H1 (cell line): Measurements from ENCODE around the gene EDA. TPM values are rescaled to one million over a fixed set of nuclear protein-coding genes. Genes with fewer than 3 reads are reported as not detected.

Experiments used
- CTCF ChIA-PET: fragments of 300-600 bp; sonication (Branson Sonifier 250); formaldehyde crosslinking; loops from one replicate; lab custom pipeline; 2021; ENCODE audit not compliant: partially characterized antibody; lab: Charles Lee
- POLR2A ChIA-PET: fragments of 300-600 bp; sonication (Branson Sonifier 250); formaldehyde crosslinking; loops from one replicate; lab custom pipeline; 2021; ENCODE audit warnings: inconsistent platforms; ENCODE audit not compliant: partially characterized antibody; lab: Charles Lee
- DNase-seq, 2 experiments: peaks; one replicate each; pipeline versions ENCODE4 v3.0.0 to v3.0.0-alpha.2; 2010 to 2022; ENCODE audit warnings: low spot score in 2 of 2, low read depth in 1 of 2, mixed read lengths in 1 of 2
- FAIRE-seq: peaks from 2 replicates; lab custom pipeline; 2011; peaks lifted over from hg19 to GRCh38; lab: Jason Lieb, UNC
- H2AFZ ChIP-seq: 2 replicates; pipeline ENCODE4 v1.8.1; 2012; ENCODE audit warnings: low read length, inconsistent platforms
- H2AK5ac ChIP-seq: 2 replicates; pipeline ENCODE4 v1.6.1; 2013; ENCODE audit warnings: low read depth, low read length
- H2BK120ac ChIP-seq: replicated peaks from 2 replicates; pipeline ENCODE3; 2013; ENCODE audit warnings: low read depth, low read length, inconsistent platforms
- H2BK12ac ChIP-seq: 2 replicates; pipeline ENCODE4 v1.6.1; 2013; ENCODE audit warnings: low read depth, low read length
- H2BK15ac ChIP-seq: 2 replicates; pipeline ENCODE4 v1.6.1; 2013; ENCODE audit warnings: low read length
- H2BK20ac ChIP-seq: 2 replicates; pipeline ENCODE4 v1.6.1; 2013; ENCODE audit warnings: low read length
- H2BK5ac ChIP-seq: 2 replicates; pipeline ENCODE4 v1.6.1; 2013; ENCODE audit warnings: low read depth, low read length
- H3K14ac ChIP-seq: 2 replicates; pipeline ENCODE4 v1.6.1; 2013; ENCODE audit warnings: inconsistent platforms; ENCODE audit not compliant: insufficient read length
- H3K18ac ChIP-seq: 2 replicates; pipeline ENCODE4 v1.6.1; 2013; ENCODE audit warnings: low read length; ENCODE audit errors: extremely low read depth
- H3K23ac ChIP-seq: 2 replicates; pipeline ENCODE4 v1.6.1; 2013; ENCODE audit warnings: inconsistent platforms; ENCODE audit not compliant: insufficient read length
- H3K23me2 ChIP-seq: 2 replicates; pipeline ENCODE4 v1.6.1; 2013; ENCODE audit warnings: low read depth, low read length
- H3K27ac ChIP-seq: 2 replicates; pipeline ENCODE4 v1.6.1; 2011; ENCODE audit warnings: low read depth, low read length, inconsistent platforms
- H3K27me3 ChIP-seq, 4 experiments: replicated peaks in 1 of 4; 1 replicate in 1 of 4; 2 replicates in 3 of 4; pipeline versions ENCODE4 v1.6.1 to v1.8.1; 2011 to 2013; ENCODE audit warnings: low read length in 3 of 4, mild to moderate bottlenecking in 3 of 4, inconsistent platforms in 2 of 4, mixed read lengths in 2 of 4, moderate library complexity in 1 of 4; ENCODE audit not compliant: control insufficient read depth in 3 of 4, insufficient read depth in 3 of 4; ENCODE audit errors: extremely low read depth in 1 of 4
- H3K36me3 ChIP-seq, 4 experiments: 2 replicates each; pipeline versions ENCODE4 v1.6.1 to v1.8.1; 2011 to 2013; ENCODE audit warnings: mild to moderate bottlenecking in 4 of 4, low read length in 3 of 4, moderate library complexity in 2 of 4, control low read depth in 1 of 4, inconsistent platforms in 1 of 4; ENCODE audit not compliant: insufficient read depth in 4 of 4, control insufficient read depth in 2 of 4
- H3K4ac ChIP-seq: replicated peaks from 2 replicates; pipeline ENCODE3; 2013; ENCODE audit warnings: low read length, low read depth, mixed read lengths, inconsistent platforms; ENCODE audit not compliant: insufficient read length
- H3K4me1 ChIP-seq, 4 experiments: replicated peaks in 1 of 4; 1 replicate in 1 of 4; 2 replicates in 3 of 4; pipeline versions ENCODE4 v1.6.1 to v1.8.1; 2011 to 2013; ENCODE audit warnings: low read length in 3 of 4, inconsistent platforms in 2 of 4, mixed read lengths in 1 of 4; ENCODE audit not compliant: insufficient read depth in 4 of 4, control insufficient read depth in 3 of 4
- H3K4me2 ChIP-seq, 2 experiments: 2 replicates each; pipeline versions ENCODE4 v1.6.1 to v1.8.1; 2011 to 2013; ENCODE audit warnings: low read depth in 2 of 2, low read length in 2 of 2, control low read depth in 1 of 2, inconsistent platforms in 1 of 2, mild to moderate bottlenecking in 1 of 2; ENCODE audit not compliant: insufficient read depth in 1 of 2
- H3K4me3 ChIP-seq, 4 experiments: fragments of 200-600, 300-600 bp in 1 of 4; sonication (generic), shearing (Covaris generic), sonication (Bioruptor Twin) in 1 of 4; 2 replicates each; pipeline versions ENCODE4 v1.5.1 to v1.8.1; 2011 to 2016; ENCODE audit warnings: low read length in 4 of 4, low read depth in 3 of 4, control low read depth in 2 of 4, inconsistent platforms in 2 of 4, mild to moderate bottlenecking in 2 of 4, mixed read lengths in 1 of 4, moderate library complexity in 1 of 4; ENCODE audit not compliant: insufficient read depth in 2 of 4; ENCODE audit errors: extremely low read depth in 1 of 4
- H3K56ac ChIP-seq: replicated peaks from 2 replicates; pipeline ENCODE3; 2013; ENCODE audit warnings: low read depth, mild to moderate bottlenecking, mixed read lengths, low read length, inconsistent platforms; ENCODE audit not compliant: insufficient read length
- H3K79me1 ChIP-seq: 2 replicates; pipeline ENCODE4 v1.6.1; 2013; ENCODE audit warnings: low read depth, low read length, control low read depth
- H3K79me2 ChIP-seq, 2 experiments: 2 replicates each; pipeline versions ENCODE4 v1.6.1 to v1.8.1; 2012 to 2013; ENCODE audit warnings: low read length in 2 of 2, mild to moderate bottlenecking in 2 of 2, inconsistent platforms in 1 of 2; ENCODE audit not compliant: insufficient read depth in 2 of 2, control insufficient read depth in 1 of 2
- H3K9ac ChIP-seq, 4 experiments: replicated peaks in 1 of 4; 1 replicate in 1 of 4; 2 replicates in 3 of 4; pipeline versions ENCODE4 v1.6.1 to v1.8.1; 2011 to 2013; ENCODE audit warnings: low read depth in 3 of 4, low read length in 3 of 4, control low read depth in 2 of 4, mild to moderate bottlenecking in 2 of 4, moderate library complexity in 2 of 4, inconsistent platforms in 1 of 4; ENCODE audit errors: extremely low read depth in 1 of 4
- H3K9me3 ChIP-seq, 2 experiments: 2 replicates each; pipeline versions ENCODE4 v1.6.1 to v1.8.1; 2012 to 2013; ENCODE audit warnings: mild to moderate bottlenecking in 2 of 2, moderate library complexity in 2 of 2, control low read depth in 1 of 2, inconsistent platforms in 1 of 2, low read depth in 1 of 2, low read length in 1 of 2, mixed read lengths in 1 of 2; ENCODE audit not compliant: insufficient read depth in 2 of 2
- H4K20me1 ChIP-seq, 2 experiments: replicated peaks in 1 of 2; 2 replicates each; pipeline versions ENCODE3 to v1.8.1; 2011 to 2013; ENCODE audit warnings: inconsistent platforms in 2 of 2, low read length in 2 of 2, mild to moderate bottlenecking in 1 of 2; ENCODE audit not compliant: insufficient read depth in 2 of 2, control insufficient read depth in 1 of 2
- H4K5ac ChIP-seq: 2 replicates; pipeline ENCODE4 v1.6.1; 2013; ENCODE audit warnings: low read length, low read depth, mixed read lengths, inconsistent platforms; ENCODE audit not compliant: insufficient read length
- H4K8ac ChIP-seq: 2 replicates; pipeline ENCODE4 v1.8.0; 2013; ENCODE audit warnings: mild to moderate bottlenecking, moderate library complexity, low read length, inconsistent platforms; ENCODE audit not compliant: insufficient read depth; ENCODE audit errors: extremely low read depth
- H4K91ac ChIP-seq: replicated peaks from 2 replicates; pipeline ENCODE3; 2013; ENCODE audit warnings: low read length, mixed read lengths, inconsistent platforms; ENCODE audit not compliant: insufficient read length
- ATF2 ChIP-seq: IDR thresholded peaks from 2 replicates; pipeline ENCODE4 v1.6.1; 2012; ENCODE audit warnings: low read length, inconsistent platforms
- ATF3 ChIP-seq: IDR thresholded peaks from 2 replicates; pipeline ENCODE4 v1.6.1; 2011; ENCODE audit warnings: low read depth, mild to moderate bottlenecking, low read length; ENCODE audit not compliant: insufficient read depth
- CREB1 ChIP-seq: IDR thresholded peaks from 2 replicates; pipeline ENCODE4 v1.6.1; 2012; ENCODE audit warnings: inconsistent platforms
- EZH2 ChIP-seq: fragments of 200-600 bp; sonication (generic); IDR thresholded peaks from 2 replicates; pipeline ENCODE4 v1.7.1; 2012; ENCODE audit warnings: low read depth, mild to moderate bottlenecking, moderate library complexity, low read length, inconsistent platforms; ENCODE audit not compliant: severe bottlenecking
- GABPA ChIP-seq: IDR thresholded peaks from 2 replicates; pipeline ENCODE4 v1.6.1; 2011; ENCODE audit warnings: mild to moderate bottlenecking, low read length, moderate library complexity, borderline replicate concordance; ENCODE audit not compliant: insufficient read depth
- JUND ChIP-seq: IDR thresholded peaks from 2 replicates; pipeline ENCODE4 v1.6.1; 2011; ENCODE audit warnings: mild to moderate bottlenecking, improper control_type of control experiment, low read length
- RXRA ChIP-seq: IDR thresholded peaks from 2 replicates; pipeline ENCODE4 v1.6.1; 2011; ENCODE audit warnings: low read depth, mild to moderate bottlenecking, low read length, moderate library complexity; ENCODE audit not compliant: insufficient read depth
- SP4 ChIP-seq: IDR thresholded peaks from 2 replicates; pipeline ENCODE4 v1.6.1; 2012; ENCODE audit warnings: low read length, inconsistent platforms
- TBP ChIP-seq: IDR thresholded peaks from 2 replicates; pipeline ENCODE4 v1.6.1; 2011; ENCODE audit warnings: low read depth, low read length, improper control_type of control experiment
- WGBS, 2 experiments: shearing (Covaris generic) in 1 of 2; methylation state at CpG; one replicate each; pipeline versions ENCODE4 v1.1.6 to v1.1.7; 2013 to 2015; ENCODE audit warnings: low lambda C conversion rate in 2 of 2, mixed read lengths in 2 of 2, inconsistent platforms in 1 of 2, low coverage in 1 of 2, missing lambda C conversion rate in 1 of 2; ENCODE audit not compliant: insufficient replicate concordance in 2 of 2, insufficient coverage in 1 of 2, insufficient read length in 1 of 2; ENCODE audit errors: extremely low coverage in 1 of 2, missing lambda C conversion rate in 1 of 2; 5-methylcytosine and 5-hydroxymethylcytosine counted together
- polyA plus RNA-seq, 7 experiments: library from polyadenylated mRNA; depleted of rRNA in 3 of 7; stranded (reverse) in 5 of 7; unstranded in 2 of 7; fragments of >200 nt in 5 of 7; fragments of 200-250 nt in 2 of 7; gene quantifications; 1 replicate in 5 of 7; 2 replicates in 1 of 7; 4 replicates in 1 of 7; pipeline versions ENCODE4 v1.2.1 to v1.2.3, GENCODE V29; 2011 to 2013; ENCODE audit warnings: missing spikeins in 2 of 7, mixed read lengths in 2 of 7
- total RNA-seq: library from RNA; stranded (reverse); fragmentation: NEBNext Ultra II Directional; extraction: Animal tissue kit (Norgen Biotek cat#: 25700); gene quantifications from 2 replicates; pipeline ENCODE4 v1.2.1, GENCODE V29; 2021

Gene EDA
- total and polyA plus RNA-seq, 2 of the 8 experiments (the other 6 are each of a cell fraction or from before 2014, with no cell fraction given) = 7.5 to 10.5 TPM

GRCh38 chrX:69670001-69670555, 54.2 kb downstream of the EDA start:
- WGBS, 2 experiments = 0% methylated on average over 2 of the region's 2 CpGs; no CpG with 5 or more reads in 1 of the 2 experiments
- CTCF ChIA-PET = no interaction called here
- no peak overlapping the region for H4K91ac ChIP-seq
- no peaks in the 10 kb centered on the region for H3K27me3 ChIP-seq
- no peak overlapping the region for H3K9ac ChIP-seq
- no peak overlapping the region for H3K18ac ChIP-seq
- no peaks in the 10 kb centered on the region; a peak in 1 of 8 replicates for H3K36me3 ChIP-seq
- H3K79me2 ChIP-seq = peaks cover 0 to under 1% of the 10 kb centered on the region in 2 experiments; a peak in 1 of 4 replicates
- no peak overlapping the region for H3K14ac ChIP-seq
- DNase-seq (no peak), FAIRE-seq (peak; percentile 86)
- H3K4ac ChIP-seq = no peak overlapping the region
- no peak overlapping the region for H4K5ac ChIP-seq
- H3K23me2 ChIP-seq = no peaks in the 10 kb centered on the region
- no peaks in the 10 kb centered on the region for H3K4me1 ChIP-seq
- no peak overlapping the region for H2BK120ac ChIP-seq
- no peak overlapping the region for H3K4me2 ChIP-seq
- peaks cover 0 to 8% of the 10 kb centered on the region in 2 experiments; a peak in 1 of 4 replicates for H3K9me3 ChIP-seq
- no peak overlapping the region for H3K56ac ChIP-seq
- POLR2A ChIA-PET = no interaction called here
- H4K20me1 ChIP-seq = no peaks in the 10 kb centered on the region
- H3K27ac ChIP-seq = no peak overlapping the region
- no peak overlapping the region for H2BK15ac ChIP-seq
- H2BK5ac ChIP-seq = no peak overlapping the region
- no peak overlapping the region for H2BK12ac ChIP-seq
- H2BK20ac ChIP-seq = no peak overlapping the region
- no peak overlapping the region for H3K23ac ChIP-seq
- no peak overlapping the region for H4K8ac ChIP-seq
- no peak overlapping the region for H2AFZ ChIP-seq
- peaks cover 3% of the 10 kb centered on the region; the same call in 1 of the 2 replicates for H3K79me1 ChIP-seq
- no peak overlapping the region for H3K4me3 ChIP-seq
- no peak overlapping the region for H2AK5ac ChIP-seq
- no peak for TF ChIP-seq ATF2
- TF ChIP-seq SP4 = no peak
- TF ChIP-seq EZH2 = no peak
- no peak for TF ChIP-seq JUND
- no peak for TF ChIP-seq RXRA
- no peak for TF ChIP-seq CREB1
- TF ChIP-seq ATF3 = no peak
- no peak for TF ChIP-seq TBP
- no peak for TF ChIP-seq GABPA
